Superior temporal gyrus (tissue), 1 donor: ENCODE results near the gene TEP1.
"Not testable (repeated sequence)": the region's sequence is repeated elsewhere in the genome, so short reads cannot be mapped to it uniquely, and the experiment has no call there.

Experiments
- DNase-seq: peaks from one replicate; pipeline ENCODE4 v3.0.0-alpha.2; 2016; ENCODE audit errors: extremely low spot score

The TEP1 gene

GRCh38 chr14:20341646-20342045, 71.7 kb downstream of the TEP1 start:
- peak; percentile 16 for DNase-seq

DNA sequence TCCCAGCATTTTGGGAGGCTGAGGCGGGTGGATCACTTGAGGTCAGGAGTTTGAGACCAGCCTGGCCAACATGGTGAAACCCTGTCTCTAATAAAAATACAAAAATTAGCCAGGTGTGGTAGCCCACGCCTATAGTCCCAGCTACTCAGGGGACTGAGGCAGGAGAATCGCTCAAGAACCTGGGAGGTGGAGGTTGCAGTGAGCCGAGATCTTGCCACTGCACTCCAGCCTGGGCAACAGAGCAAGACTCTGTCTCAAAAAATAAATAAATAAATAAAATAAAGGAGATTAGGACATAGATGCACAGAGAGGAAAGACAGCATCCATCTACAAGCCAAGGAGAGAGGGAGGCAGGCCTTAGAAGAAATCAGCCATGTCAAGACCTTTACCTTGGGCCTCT, 72.3 kb downstream of the TEP1 start:
- not testable (repeated sequence) for DNase-seq

DNA sequence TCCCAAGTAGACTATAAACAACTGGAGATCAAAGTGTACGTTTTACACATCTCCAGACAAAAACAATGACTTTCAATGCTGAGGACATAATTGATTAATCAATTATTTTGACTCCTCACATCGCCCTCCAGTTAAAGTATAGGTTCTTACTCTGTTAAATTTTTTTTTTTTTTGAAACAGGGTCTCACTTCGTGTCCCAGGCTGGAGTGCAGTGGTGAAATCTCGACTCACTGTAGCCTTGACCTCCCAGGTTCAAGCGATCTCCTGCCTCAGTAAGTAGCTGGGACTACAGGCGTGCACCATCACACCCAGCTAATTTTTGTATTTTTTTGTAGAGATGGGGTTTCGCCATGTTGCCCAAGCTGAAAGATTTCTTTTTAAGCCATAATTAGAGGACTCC, 79.3 kb downstream of the TEP1 start:
- no peak for DNase-seq

DNA sequence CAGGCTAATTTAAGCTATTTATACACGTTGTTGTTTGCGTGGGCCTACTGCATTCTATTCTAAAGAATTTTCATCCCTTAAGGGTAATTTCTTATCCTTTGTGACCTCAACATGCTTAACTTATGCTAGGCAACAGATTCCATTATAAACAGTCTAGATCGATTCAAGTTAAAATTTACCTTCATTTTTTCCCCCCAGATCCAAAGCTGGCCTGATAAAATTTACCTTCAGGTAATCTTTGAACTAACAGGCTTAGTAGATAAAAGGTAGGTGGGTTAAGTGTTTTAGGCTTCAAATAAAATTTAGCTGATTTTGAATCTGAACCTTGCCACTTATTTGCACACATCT, 79.8 kb downstream of the TEP1 start:
- DNase-seq, result no peak

DNA sequence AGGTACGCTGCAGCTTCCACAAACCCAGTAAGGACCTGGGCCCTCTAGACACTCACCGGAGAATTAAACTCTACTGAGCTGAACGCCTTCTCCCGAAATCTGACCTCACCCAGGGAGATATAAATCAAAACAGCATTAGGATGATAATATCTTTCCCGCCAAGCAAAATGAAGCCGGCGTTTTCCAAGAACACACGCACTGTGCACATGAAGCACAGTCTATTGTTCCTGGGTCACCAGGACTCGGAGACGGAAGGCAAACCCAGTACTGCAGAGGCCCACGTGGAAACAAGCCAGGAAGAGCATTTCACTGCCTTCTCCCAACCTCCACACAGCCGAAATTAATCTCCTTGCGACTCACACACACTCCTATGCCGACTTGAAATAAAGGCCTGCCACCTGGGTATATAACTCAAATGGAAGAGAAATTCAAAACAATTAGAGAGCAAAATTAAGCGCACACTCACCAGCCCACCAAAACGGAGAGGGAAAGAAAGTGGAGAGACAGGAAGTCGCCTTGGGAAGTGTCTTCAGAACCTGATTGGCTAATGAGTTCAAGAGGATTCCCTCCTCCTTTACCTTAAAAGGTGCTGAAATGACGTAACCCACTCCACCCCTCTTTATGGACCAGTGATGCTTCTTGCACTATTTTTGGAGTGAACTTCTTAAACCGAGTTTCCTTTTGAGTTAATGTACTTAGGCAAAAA, 80.4 kb downstream of the TEP1 start, which contains the start of gene CCNB1IP1:
TSS of gene CCNB1IP1 (minus strand) at position 492 of the 706 bp plus-strand sequence. CDS start 16,756 bp downstream, outside the sequence.
- DNase-seq, result peak; percentile 91

GRCh38 chr14:20332431-20332787, 80.9 kb downstream of the TEP1 start:
- DNase-seq, result no peak

DNA sequence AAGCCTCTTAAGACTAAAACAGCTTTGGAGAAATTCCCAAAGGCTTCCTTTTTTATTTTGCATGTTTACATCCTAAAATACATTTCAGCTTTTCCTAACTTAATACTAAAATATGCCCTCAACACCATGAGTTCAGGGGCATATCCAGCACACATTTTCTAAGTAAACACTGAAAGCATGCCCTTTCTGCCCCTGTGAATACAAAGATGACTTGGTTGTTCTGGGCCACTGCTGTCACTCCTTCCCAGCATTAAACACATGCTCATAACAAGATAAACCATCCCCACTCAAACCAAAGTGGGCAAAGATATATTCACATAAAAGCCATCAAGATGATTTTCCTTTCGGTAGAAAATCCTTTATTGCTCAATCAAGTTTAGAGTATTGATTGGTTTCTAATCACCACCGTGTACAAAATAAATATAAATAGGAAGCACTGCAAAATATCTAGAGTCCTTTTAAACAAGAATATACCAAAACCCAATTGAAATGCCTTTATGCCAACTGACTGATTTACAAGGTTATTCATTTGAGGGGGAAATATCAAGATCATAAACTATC, 82.2 kb downstream of the TEP1 start:
- no peak for DNase-seq

DNA sequence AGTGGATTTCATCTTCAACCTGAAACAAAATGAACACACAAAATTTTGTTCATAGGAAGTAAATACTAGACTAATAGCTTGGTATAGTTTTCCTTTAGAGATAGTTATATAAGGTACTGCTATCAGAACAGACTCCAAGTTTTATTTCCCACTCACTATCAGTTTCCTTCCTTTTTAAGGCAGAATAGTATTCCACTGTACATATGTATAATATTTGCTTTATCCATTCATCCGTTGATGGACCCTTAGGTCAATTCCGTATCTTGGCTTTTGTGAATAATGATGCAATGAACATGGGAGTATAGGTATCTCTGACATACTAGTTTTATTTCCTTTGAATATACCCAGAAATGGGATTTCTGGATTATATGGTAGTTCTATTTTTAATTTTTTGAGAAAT, 83.9 kb downstream of the TEP1 start:
- DNase-seq, result no peak

- no peak for DNase-seq
These were observed 84.6 kb downstream of the TEP1 start for GRCh38 chr14:20328705-20329104.

DNA sequence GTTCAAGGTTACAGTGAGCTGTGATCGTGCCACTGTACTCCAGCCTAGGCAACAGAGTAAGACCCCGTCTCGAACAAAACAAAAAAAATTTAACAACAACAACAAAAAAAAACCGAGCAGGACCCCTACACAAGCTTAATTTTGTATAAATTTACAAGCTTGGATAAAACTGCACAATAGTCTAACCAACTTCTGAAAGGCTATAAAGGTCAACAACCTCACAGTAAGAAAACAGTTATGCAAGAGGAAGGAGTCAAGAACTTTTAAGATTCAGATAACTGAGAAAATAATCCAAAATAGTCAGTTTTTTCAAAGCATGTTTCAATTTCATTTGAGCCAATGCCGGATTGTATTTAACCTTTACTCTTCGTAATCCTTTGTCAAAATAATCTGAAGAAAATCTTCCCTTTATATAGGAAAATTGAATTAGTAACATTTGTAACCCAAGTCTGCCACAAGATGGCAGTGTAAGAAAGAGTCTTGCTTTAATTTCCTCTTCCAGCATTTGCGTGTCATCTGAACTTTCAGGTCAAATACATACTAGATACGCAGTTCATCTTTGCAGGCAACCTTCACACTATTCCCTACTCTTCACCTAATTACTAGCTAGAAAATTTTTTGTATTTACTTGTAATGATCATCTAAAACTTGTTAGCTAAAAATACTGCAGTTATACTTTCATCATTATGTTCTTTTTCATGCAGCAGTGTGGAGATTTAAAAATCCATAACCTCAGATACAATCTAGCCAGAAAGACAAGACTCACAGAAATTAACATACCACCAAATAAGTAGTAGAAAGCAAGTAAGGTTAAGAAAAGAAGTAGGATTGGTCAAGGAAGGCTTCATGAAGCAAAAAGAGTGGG, 86.1 kb downstream of the TEP1 start:
- DNase-seq, result peak; percentile 95

DNA sequence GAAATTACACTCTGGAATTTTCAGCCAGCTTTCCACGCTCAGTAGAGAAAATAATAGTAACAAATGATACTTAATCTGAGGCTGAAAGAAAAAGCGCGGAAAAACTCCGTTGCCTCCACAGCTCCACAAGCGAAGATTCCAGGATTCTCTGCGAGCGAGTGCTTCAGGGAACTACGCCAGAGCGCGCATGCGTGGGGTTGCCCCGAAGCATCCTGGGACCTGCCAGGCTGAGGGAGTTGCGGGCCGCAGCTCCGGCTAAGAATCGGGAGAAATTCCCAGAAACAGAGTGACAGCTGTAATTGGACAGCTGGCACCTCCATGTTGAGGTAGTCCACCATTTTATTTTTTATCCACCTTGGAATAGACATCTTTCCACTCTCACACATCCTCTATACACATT, 95.6 kb downstream of the TEP1 start:
- DNase-seq, result no peak
